ENCODE measurements around the gene PATL2.

DNA sequence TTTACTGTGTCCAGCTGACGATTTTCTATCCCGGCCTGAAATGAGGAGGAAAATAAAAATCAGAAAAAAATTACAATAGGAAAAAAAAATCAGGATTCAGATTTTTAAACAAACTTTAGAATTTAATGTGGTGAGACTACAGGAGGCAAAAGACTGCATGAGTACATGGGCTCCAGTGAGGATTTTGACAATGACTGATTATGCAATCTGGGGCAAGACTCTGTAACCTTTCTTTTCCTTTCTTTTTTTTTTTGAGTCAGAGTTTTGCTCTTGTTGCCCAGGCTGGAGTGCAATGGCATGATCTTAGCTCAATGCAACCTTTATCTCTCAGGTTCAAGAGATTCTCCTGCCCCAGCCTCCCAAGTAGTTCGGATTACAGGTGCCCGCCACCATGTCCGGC is 77.5 kb downstream of the PATL2 start:
- TF ChIP-seq, protein P1, sequence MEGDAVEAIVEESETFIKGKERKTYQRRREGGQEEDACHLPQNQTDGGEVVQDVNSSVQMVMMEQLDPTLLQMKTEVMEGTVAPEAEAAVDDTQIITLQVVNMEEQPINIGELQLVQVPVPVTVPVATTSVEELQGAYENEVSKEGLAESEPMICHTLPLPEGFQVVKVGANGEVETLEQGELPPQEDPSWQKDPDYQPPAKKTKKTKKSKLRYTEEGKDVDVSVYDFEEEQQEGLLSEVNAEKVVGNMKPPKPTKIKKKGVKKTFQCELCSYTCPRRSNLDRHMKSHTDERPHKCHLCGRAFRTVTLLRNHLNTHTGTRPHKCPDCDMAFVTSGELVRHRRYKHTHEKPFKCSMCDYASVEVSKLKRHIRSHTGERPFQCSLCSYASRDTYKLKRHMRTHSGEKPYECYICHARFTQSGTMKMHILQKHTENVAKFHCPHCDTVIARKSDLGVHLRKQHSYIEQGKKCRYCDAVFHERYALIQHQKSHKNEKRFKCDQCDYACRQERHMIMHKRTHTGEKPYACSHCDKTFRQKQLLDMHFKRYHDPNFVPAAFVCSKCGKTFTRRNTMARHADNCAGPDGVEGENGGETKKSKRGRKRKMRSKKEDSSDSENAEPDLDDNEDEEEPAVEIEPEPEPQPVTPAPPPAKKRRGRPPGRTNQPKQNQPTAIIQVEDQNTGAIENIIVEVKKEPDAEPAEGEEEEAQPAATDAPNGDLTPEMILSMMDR (conservative IDR thresholded peaks at IDR 0.05; ENCODE audit: low read depth, low read length) = no peak
- no peak for TF ChIP-seq EZH2 (IDR thresholded peaks at IDR 0.05; ENCODE audit: borderline replicate concordance, low read depth, low read length, poor library complexity, severe bottlenecking)
